Raji (cell line): ENCODE results near the gene ATG7.

ENCODE experiments used
- POLR2A ChIP-seq: IDR thresholded peaks from 2 replicates; pipeline ENCODE4 v1.6.1; 2011; ENCODE audit warnings: low read depth, low read length, control low read depth; ENCODE audit not compliant: insufficient read depth

The ATG7 gene

DNA sequence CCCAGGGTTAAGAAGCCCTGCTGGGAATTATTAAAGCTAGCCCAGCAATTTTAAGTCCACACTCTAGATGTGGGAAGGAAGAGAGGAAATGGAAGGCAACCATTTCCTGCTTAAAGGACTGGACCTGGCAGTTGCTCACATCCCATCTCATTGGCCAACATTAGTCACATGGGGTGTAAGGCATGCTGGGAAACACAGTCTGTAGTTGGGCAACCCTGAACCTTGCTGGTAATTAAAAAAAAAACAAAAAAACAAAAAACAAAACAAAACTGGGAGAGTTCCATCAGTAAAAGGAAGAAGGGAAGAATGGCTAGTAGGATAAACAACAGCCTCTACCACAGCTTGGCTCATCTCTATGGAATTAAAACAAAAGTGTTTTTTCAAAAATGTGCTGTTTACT, 235.5 kb downstream of the ATG7 start:
- no peak for TF ChIP-seq POLR2A

DNA sequence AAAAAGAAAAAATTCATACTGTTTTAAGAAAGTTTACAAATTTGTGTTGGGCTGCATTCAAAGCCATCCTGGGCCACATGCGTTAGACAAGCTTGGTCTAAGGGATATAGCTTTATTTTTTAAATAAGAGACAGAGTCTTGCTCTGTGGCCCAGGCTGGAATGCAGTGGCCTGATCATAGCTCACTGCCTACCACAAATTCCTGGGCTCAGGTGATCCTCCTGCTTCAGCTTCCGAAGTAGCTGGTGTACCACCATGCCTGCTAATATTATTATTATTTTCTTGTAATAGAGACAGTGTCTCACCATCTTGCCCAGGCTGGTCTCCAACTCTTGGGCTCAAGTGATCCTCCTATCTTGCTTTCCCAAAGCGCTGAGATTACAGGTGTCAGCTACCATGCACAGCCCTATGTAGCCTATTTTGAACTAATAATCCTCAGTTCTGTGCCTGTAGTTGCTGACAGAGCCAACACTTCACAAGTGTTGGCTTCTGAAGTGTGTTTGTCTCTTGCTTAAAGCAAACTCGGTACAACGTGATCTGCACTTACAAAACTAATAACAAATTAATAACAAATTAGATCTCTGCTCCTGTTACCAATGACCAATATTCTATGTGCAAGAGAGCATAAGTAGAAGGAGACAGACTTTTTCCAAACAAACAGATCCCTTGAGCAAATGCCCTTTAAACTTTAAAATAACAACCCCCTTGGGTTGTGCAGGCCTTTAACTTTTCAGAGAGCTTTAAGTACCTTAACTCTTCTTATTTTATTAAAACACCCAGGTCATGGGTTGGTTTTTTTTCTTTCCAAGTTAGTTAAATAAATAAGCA, 236.4 kb downstream of the ATG7 start:
- no peak for TF ChIP-seq POLR2A

DNA sequence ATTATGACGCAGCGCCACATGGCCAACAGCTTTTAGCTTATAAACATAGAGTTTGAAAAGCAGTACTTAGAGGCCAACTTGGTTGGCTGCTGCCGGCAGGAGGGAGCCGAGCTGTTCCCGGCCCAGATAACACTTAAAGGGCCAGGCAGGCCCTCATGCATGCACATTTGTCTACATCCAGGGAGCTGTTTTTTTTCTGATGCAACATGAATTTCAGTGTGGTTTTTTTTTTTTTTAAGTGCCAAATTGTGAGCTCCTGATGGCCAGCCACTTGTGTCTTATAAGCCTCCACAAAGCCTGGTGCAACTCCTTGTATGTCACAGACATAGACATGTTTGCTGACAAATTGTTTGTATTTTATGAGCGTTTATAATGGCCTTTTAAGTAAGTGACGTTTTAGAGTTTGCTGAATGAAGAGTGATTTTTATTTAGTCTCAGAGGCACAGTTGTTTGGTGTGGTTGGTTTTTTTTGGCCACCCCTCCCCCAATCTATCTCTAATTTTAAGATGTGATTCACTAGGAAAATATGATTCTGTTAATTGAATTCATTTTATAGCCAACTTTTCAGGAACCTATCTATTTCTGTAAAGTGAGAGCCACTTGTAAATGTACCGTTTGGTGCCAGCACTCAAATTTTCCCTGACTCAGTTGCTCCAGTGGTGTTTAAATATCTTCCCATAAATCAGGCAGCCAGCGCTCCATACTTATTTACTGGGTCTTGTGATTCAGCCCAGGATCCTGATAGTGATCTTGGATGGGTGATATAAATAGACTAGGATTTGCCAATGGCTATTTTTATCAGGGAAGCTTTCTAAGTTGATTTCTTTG, 237.2 kb downstream of the ATG7 start:
- TF ChIP-seq POLR2A: no peak

- TF ChIP-seq POLR2A: no peak
Measured at GRCh38 chr3:11510001-11510340, 237.8 kb downstream of the ATG7 start.

DNA sequence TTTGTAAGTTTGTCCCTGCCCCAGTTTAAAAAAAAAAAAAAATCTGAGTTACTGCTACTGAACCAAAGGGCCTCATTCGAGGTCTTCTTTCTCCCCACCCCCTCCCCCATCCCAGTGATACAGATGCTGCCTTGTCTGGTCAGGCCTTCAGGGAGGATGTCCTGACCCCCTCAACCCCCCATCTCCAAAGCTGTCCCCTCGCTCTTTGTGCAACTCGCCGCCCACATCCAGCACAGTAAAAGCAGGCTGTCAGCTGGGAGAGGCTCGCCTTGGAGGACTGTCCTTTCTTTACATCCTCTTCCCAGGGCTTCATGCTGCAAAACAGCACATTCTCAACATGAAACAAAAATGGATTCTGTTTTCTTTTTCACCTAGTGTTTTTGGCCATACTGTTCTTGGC, 238.2 kb downstream of the ATG7 start:
- TF ChIP-seq POLR2A: no peak

DNA sequence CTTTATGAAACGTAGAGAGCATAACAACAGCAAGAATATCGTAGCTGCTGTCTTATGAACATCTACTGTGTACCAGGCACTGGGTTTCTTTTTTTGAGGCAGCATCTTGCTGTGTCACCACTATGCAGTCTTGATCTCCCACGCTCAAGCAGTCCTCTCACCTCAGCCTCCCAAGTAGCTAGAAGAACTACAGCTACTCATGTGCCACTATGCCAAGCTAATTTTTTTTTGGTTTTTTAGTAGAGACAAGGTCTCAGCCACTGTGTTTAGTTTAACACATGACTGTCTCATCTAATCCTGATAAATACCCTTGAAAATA, 241.6 kb downstream of the ATG7 start:
- TF ChIP-seq POLR2A: no peak

DNA sequence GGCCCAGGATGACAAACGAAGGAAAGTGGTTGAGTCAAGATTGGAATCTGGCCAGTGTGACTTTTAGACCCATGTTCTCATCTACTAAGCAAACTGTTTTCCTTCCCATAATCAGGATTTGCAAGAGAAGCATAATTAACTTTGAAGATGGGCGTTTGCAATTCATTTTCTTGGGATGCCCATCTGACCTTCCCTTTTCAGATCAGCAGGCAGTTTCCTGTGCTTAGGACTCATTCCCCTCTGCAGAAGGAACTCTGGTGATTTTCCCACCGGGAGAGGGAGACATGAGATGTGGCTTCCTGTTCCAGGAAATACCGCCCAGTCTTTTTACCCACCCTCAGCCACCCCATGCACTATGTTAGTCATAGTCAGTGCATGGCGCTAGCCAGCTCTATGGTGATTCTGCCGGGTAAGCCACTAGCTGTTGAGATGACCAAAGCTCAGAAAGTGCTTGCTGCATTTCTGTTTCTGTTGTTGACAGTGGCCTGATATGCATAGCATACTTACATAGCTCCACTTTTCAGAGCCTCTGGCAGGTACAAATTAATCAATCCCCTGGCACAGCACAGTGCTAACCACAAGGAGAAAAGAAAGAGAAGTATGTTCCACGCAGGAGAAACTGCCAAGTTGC, 242.1 kb downstream of the ATG7 start:
- TF ChIP-seq POLR2A: no peak

- TF ChIP-seq POLR2A: no peak
Measured at GRCh38 chr3:11517601-11518000, 245.4 kb downstream of the ATG7 start.

GRCh38 chr3:11521167-11521566, 249.0 kb downstream of the ATG7 start:
- no peak for TF ChIP-seq POLR2A

DNA sequence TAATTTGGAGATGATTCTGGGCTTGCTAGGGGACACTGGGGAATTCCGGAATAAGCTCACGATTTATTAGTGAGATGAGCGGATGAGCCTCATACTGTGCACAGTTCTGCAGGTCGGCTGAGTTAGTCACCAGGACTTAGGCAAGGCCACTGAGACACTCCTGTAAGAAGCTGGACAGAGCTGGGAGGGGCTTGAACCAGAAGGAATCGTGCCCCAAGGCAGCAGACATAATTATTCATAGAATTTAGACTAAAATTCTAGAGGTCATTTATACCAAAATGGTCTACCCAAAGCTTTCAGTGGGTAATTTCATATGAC, 250.2 kb downstream of the ATG7 start:
- no peak for TF ChIP-seq POLR2A

GRCh38 chr3:11522953-11523571, 250.9 kb downstream of the ATG7 start:
- no peak for TF ChIP-seq POLR2A

DNA sequence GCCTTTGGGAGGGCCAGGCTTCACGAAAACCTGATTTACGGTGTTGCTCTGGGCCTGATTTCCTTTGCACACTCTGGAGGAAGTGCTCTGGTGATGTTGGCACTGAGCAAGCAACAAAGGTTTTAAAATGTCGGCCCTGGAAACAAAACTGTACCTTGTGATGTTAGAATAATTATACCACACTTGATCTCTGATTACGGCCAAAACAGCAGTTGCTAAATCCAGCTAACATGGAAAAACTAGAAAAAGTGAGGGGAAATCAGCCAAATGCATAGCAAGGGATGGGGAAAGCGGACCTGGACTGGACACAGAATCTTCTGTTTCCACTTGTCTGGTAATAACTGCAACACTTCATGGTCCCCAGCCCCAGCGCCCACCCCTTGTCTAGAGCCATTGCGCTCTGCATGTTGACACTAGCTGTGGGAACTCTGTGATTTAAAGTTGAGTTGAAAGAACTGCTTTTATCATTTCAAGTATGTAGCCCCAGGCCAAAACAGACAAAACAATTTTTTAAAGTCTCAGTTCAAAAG, 251.4 kb downstream of the ATG7 start:
- TF ChIP-seq POLR2A: no peak

- TF ChIP-seq POLR2A: no peak
Measured at GRCh38 chr3:11529281-11529680, 257.1 kb downstream of the ATG7 start.

- TF ChIP-seq POLR2A: no peak
Measured at GRCh38 chr3:11530153-11530721, 258.0 kb downstream of the ATG7 start.

- no peak for TF ChIP-seq POLR2A
Measured at GRCh38 chr3:11532931-11533391, 260.8 kb downstream of the ATG7 start.
